ENCODE results near the gene MYO18A.

GRCh38 chr17:29138184-29138955 lies 41.8 kb downstream of the MYO18A start:
- TF ChIP-seq CTCF (IDR thresholded peaks at IDR 0.05 in 2 of 3, conservative IDR thresholded peaks at IDR 0.05 in 1 of 3; ENCODE audit: borderline replicate concordance in 1 of 3, insufficient read depth in 1 of 3, low read depth in 2 of 3, low read length in 2 of 3): no peak
- no peak for TF ChIP-seq ZNF274 (IDR thresholded peaks at IDR 0.05; ENCODE audit: low read depth, low read length)
- no peak for TF ChIP-seq POLR2A (IDR thresholded peaks at IDR 0.05; ENCODE audit: borderline replicate concordance, extremely low read depth, insufficient read depth, insufficient read length)
- no peak for TF ChIP-seq YY1 (IDR thresholded peaks at IDR 0.05; ENCODE audit: extremely low read depth, insufficient replicate concordance, low read depth, low read length)
- no peak for TF ChIP-seq MAX (IDR thresholded peaks at IDR 0.05)
- no peak for TF ChIP-seq RAD21 (IDR thresholded peaks at IDR 0.05; ENCODE audit: low read depth)
- no peak for TF ChIP-seq SP1 (IDR thresholded peaks at IDR 0.05; ENCODE audit: low read depth)
- no peak for TF ChIP-seq POLR2AphosphoS5 (IDR thresholded peaks at IDR 0.05; ENCODE audit: low read depth, low read length)
- no peak for TF ChIP-seq TCF7L2 (IDR thresholded peaks at IDR 0.05; ENCODE audit: borderline replicate concordance, extremely low read depth, insufficient read depth, insufficient read length)
- no peak for TF ChIP-seq JUND (IDR thresholded peaks at IDR 0.05)
- no peak for TF ChIP-seq EGR1 (IDR thresholded peaks at IDR 0.05; ENCODE audit: low read depth)

Data from HCT116 (cell line).